NCI-H2227 (cell line): ENCODE data around the gene TLX2.

Experiments
- DNase-seq: peaks from one replicate; lab custom pipeline; 2025; ENCODE audit not compliant: unreplicated experiment; lab: John Stamatoyannopoulos, UW

The TLX2 gene

GRCh38 chr2:74511104-74511989, 2.9 kb upstream of the TLX2 start:
- DNase-seq, result no peak

DNA sequence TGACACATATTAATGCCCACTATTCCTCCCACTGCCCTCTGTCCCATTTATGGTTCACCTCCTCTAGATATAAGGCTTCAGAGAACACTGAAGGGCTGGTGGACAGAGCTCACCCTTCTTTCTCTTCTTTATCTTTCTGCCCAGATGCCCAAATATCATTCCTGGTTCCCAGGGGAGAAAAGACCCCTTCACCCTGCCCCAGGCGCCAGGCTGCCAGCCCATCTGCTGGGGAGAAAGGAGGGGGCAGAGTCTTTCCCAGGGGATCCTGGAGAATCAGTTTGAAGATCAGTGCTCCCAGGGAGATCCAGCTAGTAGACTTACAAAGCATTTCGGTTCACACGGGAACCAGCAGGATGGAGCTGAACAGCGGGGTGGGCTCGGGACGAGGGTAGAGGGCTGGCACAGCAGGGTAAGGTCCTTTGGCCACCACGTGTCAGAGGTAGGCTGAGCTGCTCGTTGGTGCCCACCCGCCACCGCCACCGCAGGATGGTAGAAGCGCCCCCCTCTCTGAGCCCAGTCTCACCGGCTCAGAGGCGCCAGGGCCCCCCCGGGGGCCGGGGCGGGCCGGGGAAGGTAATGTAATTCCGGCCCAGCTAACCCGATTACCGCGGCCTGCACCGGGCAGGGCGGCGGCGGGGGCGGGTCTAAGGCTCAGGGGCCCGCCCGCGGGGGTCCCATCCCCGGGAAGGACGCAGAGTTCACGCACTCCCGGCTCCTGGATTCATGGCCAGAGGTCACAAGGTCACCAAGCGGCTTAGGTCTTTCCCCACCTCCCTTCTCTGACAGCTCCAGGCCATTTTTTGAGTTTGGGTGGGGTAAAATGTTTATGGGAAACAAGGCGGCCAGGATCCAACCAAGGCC, 1.3 kb upstream of the TLX2 start:
- DNase-seq, result peak; percentile 63

DNA sequence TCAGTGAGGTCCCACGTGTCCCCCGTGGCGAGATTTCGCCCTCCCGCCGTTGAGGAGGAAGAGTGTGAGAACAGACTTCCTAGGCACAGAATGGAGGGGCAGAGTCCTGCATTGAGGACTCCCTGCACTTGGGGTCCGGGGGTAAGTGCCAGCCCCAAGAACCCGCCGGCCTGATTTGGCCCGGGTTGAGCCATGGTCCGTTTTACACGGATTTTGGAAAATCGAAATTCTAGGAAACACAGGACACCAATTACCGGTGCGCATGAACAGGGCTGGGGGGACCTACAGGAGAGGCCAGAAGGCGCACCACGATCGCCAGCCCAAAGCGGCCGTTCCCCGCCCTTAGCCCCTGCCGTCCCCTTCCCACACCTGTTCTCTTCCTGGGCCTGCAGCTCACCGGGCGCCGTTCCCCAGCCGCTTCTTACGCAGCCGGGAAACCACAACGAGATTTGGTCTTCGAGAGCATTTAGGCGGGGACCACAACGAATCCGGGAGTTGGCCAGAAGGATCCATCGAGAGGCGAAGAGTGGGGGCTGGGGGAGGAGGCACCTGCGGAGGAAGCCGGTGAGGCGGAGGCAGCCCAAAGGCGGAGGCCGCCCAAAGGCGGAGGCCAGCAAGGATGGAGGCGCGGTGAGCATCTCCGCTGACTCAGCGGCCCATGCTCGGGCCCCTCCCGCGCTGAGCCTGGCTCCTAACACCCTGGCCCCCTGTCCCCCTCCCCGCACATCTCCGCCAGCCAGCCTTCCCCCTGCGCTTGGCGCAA, 464 bp upstream of the TLX2 start:
- peak; percentile 78 for DNase-seq

DNA sequence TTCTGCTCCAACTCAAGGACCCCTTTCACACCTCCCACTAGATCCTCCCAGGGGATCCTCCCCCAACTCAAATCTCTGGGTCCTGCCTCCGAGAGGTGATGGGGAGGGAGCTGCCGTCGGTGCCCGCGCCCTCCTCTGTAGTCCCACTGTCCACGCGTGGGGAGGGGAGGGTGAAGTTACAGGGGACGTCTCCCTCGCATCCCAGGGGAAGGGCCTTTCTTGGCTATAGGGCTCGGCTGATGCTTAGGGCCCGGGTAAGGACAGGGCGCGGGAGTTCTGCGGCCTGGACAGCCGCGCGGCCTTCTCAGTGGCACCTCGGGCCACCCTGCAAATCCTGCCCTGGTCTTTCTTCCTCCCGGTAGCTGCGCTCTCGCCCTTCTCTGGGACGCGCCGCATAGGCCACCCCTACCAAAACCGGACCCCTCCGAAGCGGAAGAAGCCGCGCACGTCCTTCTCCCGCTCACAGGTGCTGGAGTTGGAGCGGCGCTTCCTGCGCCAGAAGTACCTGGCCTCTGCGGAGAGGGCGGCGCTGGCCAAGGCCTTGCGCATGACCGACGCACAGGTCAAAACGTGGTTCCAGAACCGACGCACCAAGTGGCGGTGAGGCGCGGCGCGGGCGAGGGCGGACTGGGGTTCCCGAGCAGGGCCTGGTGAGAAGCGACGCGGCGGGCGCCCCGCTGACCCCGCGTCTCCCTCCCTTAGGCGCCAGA, 1.2 kb downstream of the TLX2 start:
- no peak for DNase-seq

DNA sequence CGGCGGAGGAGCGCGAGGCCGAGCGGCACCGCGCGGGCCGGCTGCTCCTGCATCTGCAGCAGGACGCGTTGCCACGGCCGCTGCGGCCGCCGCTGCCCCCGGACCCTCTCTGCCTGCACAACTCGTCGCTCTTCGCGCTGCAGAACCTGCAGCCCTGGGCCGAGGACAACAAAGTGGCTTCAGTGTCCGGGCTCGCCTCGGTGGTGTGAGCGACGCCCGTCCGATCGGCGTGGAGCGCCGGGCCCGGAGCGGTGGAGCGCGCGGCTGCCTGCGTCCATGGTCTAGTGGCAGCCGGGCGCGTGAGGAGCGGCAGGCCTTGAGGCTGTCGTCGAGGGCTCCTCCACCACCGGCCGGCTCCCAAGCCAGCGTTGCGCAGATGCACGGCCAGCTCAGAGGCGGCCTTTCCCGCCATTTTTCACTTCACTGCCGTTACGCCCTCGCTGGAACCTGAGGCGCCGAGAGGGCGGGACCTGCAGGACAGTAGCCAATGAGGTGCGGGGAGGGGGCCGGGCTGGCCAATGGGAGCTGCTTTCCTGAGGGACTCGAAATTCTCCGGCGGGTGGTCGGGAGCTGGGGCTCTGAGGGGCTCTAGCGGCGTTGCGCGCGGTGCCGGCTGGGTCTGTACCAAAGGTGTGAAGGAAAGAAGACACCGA, 1.9 kb downstream of the TLX2 start:
- no peak for DNase-seq

DNA sequence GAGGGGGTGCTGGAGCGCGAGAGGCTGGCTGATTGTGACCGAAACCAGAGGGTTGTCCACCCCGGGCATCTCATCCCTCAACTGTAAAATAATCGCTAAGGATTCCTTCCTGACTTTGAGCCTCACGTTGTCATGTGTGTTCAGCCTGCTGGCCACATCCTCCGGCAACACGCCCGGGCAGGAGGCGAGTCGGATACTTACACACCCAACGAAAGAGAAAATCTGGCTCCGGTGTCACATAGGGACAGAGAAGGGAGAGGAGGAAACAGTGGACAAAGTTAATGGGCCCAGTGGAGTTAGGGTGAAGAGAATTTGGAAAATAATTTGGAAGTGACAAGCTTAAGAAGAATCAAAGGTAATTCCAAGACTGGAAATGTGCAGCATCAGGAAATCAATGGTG, 2.4 kb downstream of the TLX2 start:
- no peak for DNase-seq

- no peak for DNase-seq
Measured at GRCh38 chr2:74522516-74522915, 8.3 kb downstream of the TLX2 start.

DNA sequence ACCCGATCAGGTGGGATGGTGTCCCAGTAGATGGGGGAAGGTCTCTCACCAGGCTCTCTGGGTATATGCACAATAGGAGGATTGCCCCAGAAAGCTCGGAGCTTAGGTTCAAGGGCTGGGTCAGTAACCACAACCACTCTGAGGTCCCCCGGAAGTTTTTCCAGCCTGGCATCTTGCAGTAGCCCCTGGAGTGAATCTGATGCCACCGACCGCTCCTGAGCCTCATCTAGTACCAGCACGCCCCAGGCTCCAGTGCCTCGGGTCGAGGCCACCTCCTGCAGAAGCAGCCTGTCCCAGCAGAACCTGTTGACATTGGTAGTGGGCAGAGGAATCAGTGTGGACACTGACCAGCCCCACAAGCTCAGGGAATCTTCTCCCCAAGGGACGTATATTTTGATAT, 9.8 kb downstream of the TLX2 start:
- no peak for DNase-seq

DNA sequence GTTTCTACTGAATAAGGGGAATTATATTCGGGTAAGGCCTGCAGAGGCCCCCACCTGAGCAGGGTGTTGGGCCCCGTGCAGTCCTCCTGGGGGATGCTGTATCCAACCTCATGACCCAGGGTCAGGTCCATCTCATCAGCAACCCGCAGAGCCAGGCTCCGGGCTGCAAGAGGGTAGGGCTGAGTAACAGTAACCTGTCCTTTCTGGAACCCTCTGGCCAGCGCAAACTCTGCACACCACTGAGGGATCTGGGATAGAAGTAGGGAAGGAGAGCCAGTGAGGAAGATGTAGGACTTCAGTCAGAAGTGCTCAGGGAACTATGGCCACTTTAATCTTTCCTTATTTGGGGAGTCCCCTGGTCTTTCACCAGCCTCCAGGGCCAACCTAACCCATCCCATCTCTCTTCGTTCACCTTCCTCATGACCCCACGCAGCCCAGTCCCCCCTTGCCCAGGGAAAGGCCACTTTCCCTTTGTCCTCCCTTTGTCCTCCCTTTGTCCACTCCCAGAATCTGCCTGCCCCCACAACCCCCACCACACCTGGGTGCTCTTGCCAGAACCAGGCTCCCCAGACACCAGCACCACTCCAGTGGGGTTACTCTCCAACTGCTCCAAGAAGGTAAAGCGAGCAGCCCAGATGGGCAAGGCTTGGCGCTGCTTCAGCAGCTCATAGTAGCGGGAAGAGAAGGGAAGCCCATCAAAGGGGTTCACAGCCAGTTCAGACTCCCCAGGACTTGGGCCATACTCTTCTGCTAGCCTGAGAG, 10.9 kb downstream of the TLX2 start:
- DNase-seq, result no peak

GRCh38 chr2:74525717-74526648, 11.7 kb downstream of the TLX2 start, which contains the start of gene DQX1:
Gene DQX1 (minus strand): TSS chr2:74526231. CDS start chr2:74525729, 502 bp downstream.
- peak; percentile 58 for DNase-seq

DNA sequence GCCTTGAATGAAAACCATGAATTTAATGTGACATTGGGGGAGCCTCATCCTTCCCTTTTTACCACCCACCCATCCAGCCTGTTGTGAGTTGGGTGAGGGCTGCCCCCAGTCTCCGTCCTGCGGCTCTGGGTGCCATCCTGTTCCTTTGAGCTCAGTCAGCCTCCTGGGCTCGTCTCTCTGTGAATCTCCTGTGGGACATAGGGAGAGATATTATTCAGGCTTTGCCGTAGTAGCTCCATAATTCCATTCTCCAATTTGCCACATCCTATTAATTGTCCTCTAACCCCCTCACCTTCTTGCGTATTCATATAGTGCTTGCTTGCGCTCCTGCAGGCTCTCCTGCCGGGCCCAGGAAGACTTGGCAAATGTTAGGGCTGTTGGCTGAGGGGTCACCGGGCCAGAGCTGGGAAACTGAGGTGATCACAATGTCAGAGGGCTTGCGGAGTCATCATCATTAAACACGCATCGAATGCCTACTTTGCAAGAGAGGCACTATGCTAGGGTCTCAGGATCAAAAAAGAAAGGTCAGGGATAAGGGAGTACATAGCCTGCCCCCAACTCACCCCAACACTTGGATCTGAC, 12.5 kb downstream of the TLX2 start:
- no peak for DNase-seq

- DNase-seq, result no peak
Measured at GRCh38 chr2:74527741-74528140, 13.5 kb downstream of the TLX2 start.

DNA sequence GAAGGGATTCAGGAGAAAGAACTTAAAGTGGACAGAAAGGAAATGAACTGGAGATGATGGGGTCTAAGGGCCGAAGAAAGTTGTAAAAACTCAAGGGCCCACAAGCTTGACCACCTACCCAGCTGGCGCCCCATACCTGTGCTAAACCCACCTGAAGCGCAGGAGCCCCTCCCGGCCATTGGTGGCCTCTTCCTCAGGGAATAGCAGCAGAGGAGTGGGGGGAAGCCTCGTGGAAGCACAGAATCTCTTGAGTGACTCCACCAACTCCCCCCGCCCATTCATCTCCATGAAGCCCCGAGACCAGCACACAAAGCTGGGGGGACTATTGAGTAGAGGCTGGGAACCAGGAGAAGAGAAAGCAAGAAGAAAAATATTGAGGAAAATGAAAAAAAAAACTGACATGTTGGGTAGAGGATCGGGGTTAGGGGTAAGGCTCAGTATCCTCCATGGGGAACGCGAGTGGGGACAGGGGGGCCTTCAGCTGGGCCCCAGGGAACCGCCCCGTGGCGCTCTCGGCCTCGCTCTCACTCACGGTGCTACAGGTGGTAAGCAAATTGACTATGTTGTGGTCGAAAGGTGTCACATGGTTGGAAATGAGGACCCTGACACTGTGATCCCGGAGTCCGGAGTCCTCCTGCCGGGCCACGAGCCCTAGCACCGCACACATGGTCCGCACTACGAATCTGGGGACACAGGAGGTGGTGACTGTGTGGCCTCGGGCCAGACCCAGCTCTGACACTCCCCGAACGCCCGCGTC, 14.5 kb downstream of the TLX2 start:
- DNase-seq, result no peak

DNA sequence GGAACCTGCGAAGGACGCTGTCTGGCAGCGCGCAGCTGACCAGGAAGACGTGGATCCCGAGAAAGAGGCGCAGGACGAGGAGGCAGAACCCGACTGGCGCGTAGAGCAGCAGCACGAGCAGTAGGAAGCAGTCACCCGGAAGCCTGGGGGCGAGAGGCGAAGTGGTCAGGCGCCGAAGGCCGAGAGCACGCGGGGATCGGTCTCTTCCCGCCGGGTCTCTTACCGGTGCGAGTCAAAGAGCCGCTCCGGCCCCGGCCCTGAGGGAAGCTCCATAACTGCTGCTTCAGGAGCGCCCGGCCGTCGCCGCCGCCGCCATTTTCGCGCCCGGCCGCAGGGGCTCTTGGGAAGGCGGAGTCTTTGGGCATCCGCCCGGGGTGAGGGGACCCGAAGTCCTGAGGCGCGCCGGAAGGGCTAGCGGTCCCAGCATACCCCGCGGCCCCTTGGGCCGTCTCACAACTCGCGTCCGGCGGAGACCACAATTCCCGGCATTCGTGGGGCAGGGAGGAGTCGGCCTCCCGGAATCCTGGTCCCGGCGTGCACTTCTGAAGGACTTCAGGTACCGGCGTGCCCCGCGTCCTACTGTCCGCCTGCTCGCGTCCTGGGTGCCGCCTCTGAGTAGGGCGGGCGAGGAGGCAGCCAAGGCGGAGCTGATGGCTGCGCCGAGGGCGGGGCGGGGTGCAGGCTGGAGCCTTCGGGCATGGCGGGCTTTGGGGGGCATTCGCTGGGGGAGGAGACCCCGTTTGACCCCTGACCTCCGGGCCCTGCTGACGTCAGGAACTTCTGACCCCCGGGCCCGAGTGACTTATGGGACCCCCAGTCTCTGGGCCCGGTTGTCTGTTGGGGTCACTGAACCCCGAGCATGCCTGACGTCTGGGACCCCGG, 15.3 kb downstream of the TLX2 start, which contains the start of the genes AUP1 and HTRA2:
AUP1 (minus strand) TSS at position 350 of the 882 bp plus-strand sequence; CDS start at position 273, 77 bp downstream.
HTRA2 (plus strand) TSS at position 577 of the 882 bp plus-strand sequence; CDS start at position 651, 74 bp downstream.
- DNase-seq, result peak; percentile 100

GRCh38 chr2:74530239-74531187, 16.3 kb downstream of the TLX2 start:
- peak; percentile 58 for DNase-seq
